ENCODE data around the gene FKBP1A. TPM values are rescaled to one million over a fixed set of nuclear protein-coding genes. Genes with fewer than 3 reads are reported as not detected.
A peak's percentile ranks its signal among the peaks of the same experiment; 100 is the strongest.

FKBP1A gene
- total and polyA plus RNA-seq, 2 donors (not counting 3 experiments of a cell fraction or from before 2014, with no cell fraction given), result 968 to 1,972 TPM

DNA sequence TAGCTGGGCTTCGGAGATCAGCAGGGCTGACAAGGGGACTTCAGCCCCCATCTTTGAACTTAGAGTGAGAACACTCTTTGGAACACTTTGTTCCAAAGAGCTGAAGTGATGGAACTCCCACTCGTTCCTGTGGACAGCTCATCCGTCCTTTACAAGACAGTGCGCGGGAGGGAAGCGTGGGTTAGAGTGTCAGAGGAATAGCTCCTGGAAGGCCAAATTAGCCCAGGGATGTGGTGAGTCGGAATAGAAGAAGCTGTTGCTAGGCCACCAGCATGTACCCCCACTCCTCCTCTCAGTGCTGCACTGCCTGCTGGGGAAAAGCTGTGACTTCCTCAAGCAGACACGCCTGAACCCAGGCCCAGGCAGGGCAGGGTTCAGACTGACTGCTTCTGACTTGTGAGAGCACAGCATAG is 65.6 kb downstream of the FKBP1A start:
- intact Hi-C loops (cut with micrococcal nuclease), result no loop called here

More for the DNA sequence above, 65.6 kb downstream of the FKBP1A start:
- Histone ChIP-seq H3K9me1 (replicated peaks; ENCODE audit: control insufficient read depth, extremely low read depth, insufficient read depth, low read length) (no peaks in the 10 kb centered on the region), H3K4me2 (ENCODE audit: insufficient read depth, low read length) (peak overlapping the region; percentile 1), H3K79me2 (ENCODE audit: control insufficient read depth, insufficient read depth, low read length) (peaks cover 28% of the 10 kb centered on the region), H3K9ac (replicated peaks; ENCODE audit: extremely low read depth, insufficient read depth, low read length) (peak overlapping the region; percentile 99), H3K4me1 (ENCODE audit: control insufficient read depth, extremely low read depth, insufficient read depth, low read length) (peaks cover 77% of the 10 kb centered on the region), H2AFZ (ENCODE audit: low read depth, low read length) (no peak overlapping the region), H3K4me3 (replicated peaks in 1 of 3; ENCODE audit: insufficient read depth in 1 of 3, low read depth in 1 of 3, low read length in 3 of 3) (no peak overlapping the region), H3K27ac (ENCODE audit: insufficient read depth, low read depth, low read length) (peak overlapping the region; percentile 99), H3K9me3 (replicated peaks; ENCODE audit: control insufficient read depth, insufficient read depth, low read length) (no peaks in the 10 kb centered on the region), H4K20me1 (replicated peaks; ENCODE audit: control insufficient read depth, extremely low read depth, insufficient read depth, low read length) (no peaks in the 10 kb centered on the region), H3K27me3 (ENCODE audit: control insufficient read depth in 2 of 2, insufficient read depth in 2 of 2, low read length in 2 of 2) (no peaks in the 10 kb centered on the region), H3K36me3 (ENCODE audit: control insufficient read depth in 2 of 2, extremely low read depth in 1 of 2, insufficient read depth in 2 of 2, low read length in 2 of 2) (no peaks in the 10 kb centered on the region)
- FAIRE-seq, result peak; percentile 69
- peak; percentile 32 for DNase-seq (ENCODE audit: low read depth, low spot score)
- ChIA-PET POLR2A (interaction anchor here (0.9 to 1.2 kb wide), 2 partner anchors 9 to 63 kb away, joined by 3 to 9 read pairs; no protein-coding TSS in a partner anchor), CTCF (interaction anchor here (0.7 to 2.6 kb wide), 11 partner anchors 9 to 176 kb away, joined by 3 to 12 read pairs (median 3); partner anchors contain the start of gene NSFL1C)
- dilution Hi-C loops (cut with MboI; ENCODE audit: extremely low pct_ligation_motif_present, low sequenced_read_pairs), result no loop called here
- no TSS peak for BruUV-seq (replicated peaks)
- TF ChIP-seq, protein P1, sequence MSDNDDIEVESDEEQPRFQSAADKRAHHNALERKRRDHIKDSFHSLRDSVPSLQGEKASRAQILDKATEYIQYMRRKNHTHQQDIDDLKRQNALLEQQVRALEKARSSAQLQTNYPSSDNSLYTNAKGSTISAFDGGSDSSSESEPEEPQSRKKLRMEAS (IDR thresholded peaks at IDR 0.05; ENCODE audit: insufficient read depth, insufficient read length), result no peak
- no peak for TF ChIP-seq FOS (IDR thresholded peaks at IDR 0.05; ENCODE audit: borderline replicate concordance, insufficient read depth, low read length)
- TF ChIP-seq JUN (IDR thresholded peaks at IDR 0.05; ENCODE audit: borderline replicate concordance, insufficient read depth, insufficient read length, low read depth), result no peak
- no peak for TF ChIP-seq POLR2A (IDR thresholded peaks at IDR 0.05; ENCODE audit: low read depth, low read length)
- TF ChIP-seq MYC (IDR thresholded peaks at IDR 0.05; ENCODE audit: low read depth, low read length), result no peak
- no peak for TF ChIP-seq EZH2 (IDR thresholded peaks at IDR 0.05; ENCODE audit: borderline replicate concordance, low read depth, low read length, severe bottlenecking)
- TF ChIP-seq POLR2AphosphoS5 (IDR thresholded peaks at IDR 0.05; ENCODE audit: insufficient read depth, low read depth, low read length), result no peak
- TF ChIP-seq GATA2 (IDR thresholded peaks at IDR 0.05; ENCODE audit: insufficient read depth, insufficient read length, low read depth, low read length), result no peak
- TF ChIP-seq, protein P2, sequence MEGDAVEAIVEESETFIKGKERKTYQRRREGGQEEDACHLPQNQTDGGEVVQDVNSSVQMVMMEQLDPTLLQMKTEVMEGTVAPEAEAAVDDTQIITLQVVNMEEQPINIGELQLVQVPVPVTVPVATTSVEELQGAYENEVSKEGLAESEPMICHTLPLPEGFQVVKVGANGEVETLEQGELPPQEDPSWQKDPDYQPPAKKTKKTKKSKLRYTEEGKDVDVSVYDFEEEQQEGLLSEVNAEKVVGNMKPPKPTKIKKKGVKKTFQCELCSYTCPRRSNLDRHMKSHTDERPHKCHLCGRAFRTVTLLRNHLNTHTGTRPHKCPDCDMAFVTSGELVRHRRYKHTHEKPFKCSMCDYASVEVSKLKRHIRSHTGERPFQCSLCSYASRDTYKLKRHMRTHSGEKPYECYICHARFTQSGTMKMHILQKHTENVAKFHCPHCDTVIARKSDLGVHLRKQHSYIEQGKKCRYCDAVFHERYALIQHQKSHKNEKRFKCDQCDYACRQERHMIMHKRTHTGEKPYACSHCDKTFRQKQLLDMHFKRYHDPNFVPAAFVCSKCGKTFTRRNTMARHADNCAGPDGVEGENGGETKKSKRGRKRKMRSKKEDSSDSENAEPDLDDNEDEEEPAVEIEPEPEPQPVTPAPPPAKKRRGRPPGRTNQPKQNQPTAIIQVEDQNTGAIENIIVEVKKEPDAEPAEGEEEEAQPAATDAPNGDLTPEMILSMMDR (IDR thresholded peaks at IDR 0.05; ENCODE audit: extremely low read depth in 1 of 2, insufficient read depth in 1 of 2, low read depth in 1 of 2, low read length in 2 of 2), result no peak

Measured in endothelial cell of umbilical vein (primary cell).